Thymus (tissue), 11 donors: ENCODE data around the gene CPXM1. TPM values are rescaled to one million over a fixed set of nuclear protein-coding genes. Genes with fewer than 3 reads are reported as not detected.

ENCODE experiments used
- DNase-seq, 9 donors: peaks; one replicate each; pipeline ENCODE4 v3.0.0-alpha.2; 2013; ENCODE audit warnings: low spot score in 9 of 9, low read depth in 6 of 9, missing footprints in 1 of 9
- H3K27ac ChIP-seq, 2 donors: one replicate each; pipeline ENCODE4 v1.5.1; 2013; ENCODE audit warnings: control low read depth in 1 of 2, low read depth in 1 of 2, low read length in 1 of 2, mild to moderate bottlenecking in 1 of 2, moderate library complexity in 1 of 2
- H3K27me3 ChIP-seq, 2 donors: one replicate each; pipeline ENCODE4 v1.5.1; 2013; ENCODE audit warnings: low read length in 1 of 2; ENCODE audit not compliant: control insufficient read depth in 2 of 2, insufficient read depth in 1 of 2
- H3K36me3 ChIP-seq, 2 donors: one replicate each; pipeline ENCODE4 v1.5.1; 2013; ENCODE audit warnings: low read length in 1 of 2, mild to moderate bottlenecking in 1 of 2, moderate library complexity in 1 of 2; ENCODE audit not compliant: control insufficient read depth in 2 of 2, insufficient read depth in 2 of 2
- H3K4me1 ChIP-seq, 2 donors: one replicate each; pipeline ENCODE4 v1.5.1; 2013; ENCODE audit warnings: low read length in 2 of 2; ENCODE audit not compliant: control insufficient read depth in 2 of 2, insufficient read depth in 2 of 2
- H3K4me3 ChIP-seq, 2 donors: one replicate each; pipeline ENCODE4 v1.5.1; 2013; ENCODE audit warnings: low read length in 2 of 2, control low read depth in 1 of 2, mild to moderate bottlenecking in 1 of 2
- H3K9me3 ChIP-seq, 2 donors: one replicate each; pipeline ENCODE4 v1.5.1; 2013; ENCODE audit warnings: low read length in 1 of 2, mild to moderate bottlenecking in 1 of 2; ENCODE audit not compliant: control insufficient read depth in 2 of 2, insufficient read depth in 1 of 2
- WGBS: extraction: QIAGEN DNeasy Blood & Tissue Kit; methylation state at CpG from one replicate; pipeline ENCODE4 v1.1.7; 2013; 5-methylcytosine and 5-hydroxymethylcytosine counted together
- polyA plus RNA-seq: library from polyadenylated mRNA; stranded (reverse); fragments of 200-250 nt; gene quantifications from one replicate; pipeline ENCODE4 v1.2.3, GENCODE V29; 2013
- total RNA-seq: library from RNA; stranded (reverse); fragments of 120-200 nt; gene quantifications from one replicate; pipeline ENCODE4 v1.2.4, GENCODE V29; 2013
- donor health status: healthy.

The CPXM1 gene
- total and polyA plus RNA-seq, 2 donors = 11.9 to 14.1 TPM

- Histone ChIP-seq H3K4me3 (no peak overlapping the region), H3K27ac (no peak overlapping the region), H3K9me3 (peaks cover 0 to 4% of the 10 kb centered on the region in 2 donors), H3K27me3 (peaks cover 0 to 22% of the 10 kb centered on the region in 2 donors), H3K36me3 (no peaks in the 10 kb centered on the region), H3K4me1 (peaks cover 4 to 6% of the 10 kb centered on the region in 2 donors)
- WGBS = 88% methylated on average over 15 of the region's 15 CpGs
- DNase-seq = no peak
Measured at GRCh38 chr20:2767768-2768631, 32.4 kb downstream of the CPXM1 start.

GRCh38 chr20:2763186-2763585, 37.2 kb downstream of the CPXM1 start:
- WGBS = 89% methylated on average over 5 of the region's 5 CpGs

GRCh38 chr20:2762578-2763131, 37.8 kb downstream of the CPXM1 start:
- H3K36me3 ChIP-seq = no peaks in the 10 kb centered on the region
- peaks cover 0 to 7% of the 10 kb centered on the region in 2 donors for H3K4me1 ChIP-seq
- H3K4me3 ChIP-seq = no peak overlapping the region
- H3K27ac ChIP-seq = no peak overlapping the region
- peaks cover 0 to 20% of the 10 kb centered on the region in 2 donors for H3K27me3 ChIP-seq
- no peak for DNase-seq
- no peaks in the 10 kb centered on the region for H3K9me3 ChIP-seq
- WGBS = 88% methylated on average over 2 of the region's 2 CpGs

More at GRCh38 chr20:2763186-2763585, 37.2 kb downstream of the CPXM1 start:
- Histone ChIP-seq H3K9me3 (no peaks in the 10 kb centered on the region), H3K27me3 (peaks cover 0 to 25% of the 10 kb centered on the region in 2 donors), H3K4me1 (peaks cover 0 to 7% of the 10 kb centered on the region in 2 donors), H3K27ac (no peak overlapping the region), H3K4me3 (no peak overlapping the region), H3K36me3 (no peaks in the 10 kb centered on the region)
- DNase-seq = no peak

- Histone ChIP-seq H3K4me1 (peaks cover 0 to 7% of the 10 kb centered on the region in 2 donors), H3K27ac (no peak overlapping the region), H3K36me3 (no peaks in the 10 kb centered on the region), H3K9me3 (no peaks in the 10 kb centered on the region), H3K4me3 (no peak overlapping the region), H3K27me3 (peaks cover 0 to 21% of the 10 kb centered on the region in 2 donors)
- no peak for DNase-seq
- 94% methylated on average over 4 of the region's 4 CpGs for WGBS
Measured at GRCh38 chr20:2761885-2762284, 38.5 kb downstream of the CPXM1 start.

DNA sequence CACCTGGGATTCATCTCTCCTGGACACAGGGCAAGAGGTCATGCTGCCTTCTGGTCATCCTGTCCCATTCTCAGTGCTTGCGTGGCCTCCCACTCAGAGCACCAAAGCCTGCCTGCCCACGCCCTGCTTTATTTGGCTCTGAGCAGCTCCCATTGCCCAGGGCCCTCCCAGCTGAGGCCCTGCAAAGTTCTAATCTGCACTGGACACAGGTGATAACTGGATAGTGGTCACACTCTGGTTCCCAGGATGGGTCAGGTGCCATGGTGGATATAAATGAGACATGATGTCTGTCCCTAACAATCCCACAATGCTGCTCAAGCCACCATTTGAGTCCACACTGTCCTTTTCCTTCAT, 39.5 kb downstream of the CPXM1 start:
- no peak for DNase-seq
- H3K27me3 ChIP-seq = peaks cover 0 to 30% of the 10 kb centered on the region in 2 donors
- H3K27ac ChIP-seq = no peak overlapping the region
- H3K4me1 ChIP-seq = peaks cover 0 to 7% of the 10 kb centered on the region in 2 donors
- H3K9me3 ChIP-seq = no peaks in the 10 kb centered on the region
- no peak overlapping the region for H3K4me3 ChIP-seq
- H3K36me3 ChIP-seq = no peaks in the 10 kb centered on the region
- WGBS = 97% methylated on average over 2 of the region's 2 CpGs

- Histone ChIP-seq H3K36me3 (no peaks in the 10 kb centered on the region), H3K9me3 (no peaks in the 10 kb centered on the region), H3K27ac (no peak overlapping the region), H3K4me3 (no peak overlapping the region), H3K27me3 (peaks cover 2 to 36% of the 10 kb centered on the region in 2 donors), H3K4me1 (peaks cover 0 to 7% of the 10 kb centered on the region in 2 donors)
- WGBS = 95% methylated on average over 7 of the region's 7 CpGs
- no peak for DNase-seq
Measured at GRCh38 chr20:2760297-2760951, 40.0 kb downstream of the CPXM1 start.

- no peak for DNase-seq
- Histone ChIP-seq H3K4me1 (peaks cover 0 to 7% of the 10 kb centered on the region in 2 donors), H3K4me3 (no peak overlapping the region), H3K9me3 (no peaks in the 10 kb centered on the region), H3K36me3 (no peaks in the 10 kb centered on the region), H3K27me3 (peaks cover 6 to 42% of the 10 kb centered on the region in 2 donors), H3K27ac (no peak overlapping the region)
- 67% methylated on average over 19 of the region's 19 CpGs for WGBS
Measured at GRCh38 chr20:2759603-2760296, 40.7 kb downstream of the CPXM1 start.

DNA sequence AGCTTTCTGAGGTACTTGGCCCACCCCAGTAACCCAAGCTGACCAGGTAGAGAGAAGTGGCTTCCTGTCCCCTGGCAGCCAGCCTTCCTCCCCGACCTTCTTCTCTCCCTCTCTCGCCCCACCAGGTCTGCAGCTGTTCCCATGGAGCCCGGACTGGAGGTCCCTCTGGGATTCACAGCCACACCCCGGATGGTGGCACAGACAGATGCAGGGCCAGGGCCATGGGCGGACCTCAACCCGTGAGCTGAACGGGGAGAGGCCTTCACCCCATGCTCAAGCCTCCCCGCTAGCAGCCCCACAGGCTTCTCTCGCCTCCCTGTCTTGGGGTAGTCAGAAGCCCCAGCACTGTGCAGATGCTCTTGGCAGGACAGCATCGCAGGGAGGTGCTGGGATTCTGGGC, 41.3 kb downstream of the CPXM1 start:
- H3K9me3 ChIP-seq = no peaks in the 10 kb centered on the region
- no peak for DNase-seq
- H3K36me3 ChIP-seq = no peaks in the 10 kb centered on the region
- H3K4me3 ChIP-seq = no peak overlapping the region
- no peak overlapping the region for H3K27ac ChIP-seq
- 93% methylated on average over 10 of the region's 10 CpGs for WGBS
- H3K27me3 ChIP-seq = peaks cover 6 to 48% of the 10 kb centered on the region in 2 donors
- H3K4me1 ChIP-seq = peaks cover 0 to 7% of the 10 kb centered on the region in 2 donors
